ENCODE measurements around the gene HIP1. TPM values are rescaled to one million over a fixed set of nuclear protein-coding genes. Genes with fewer than 3 reads are reported as not detected.
"Not testable (repeated sequence)": the region's sequence is repeated elsewhere in the genome, so short reads cannot be mapped to it uniquely, and the experiment has no call there.

The HIP1 gene
- total RNA-seq, 1 donor from 2014 or later = 11.8 TPM

DNA sequence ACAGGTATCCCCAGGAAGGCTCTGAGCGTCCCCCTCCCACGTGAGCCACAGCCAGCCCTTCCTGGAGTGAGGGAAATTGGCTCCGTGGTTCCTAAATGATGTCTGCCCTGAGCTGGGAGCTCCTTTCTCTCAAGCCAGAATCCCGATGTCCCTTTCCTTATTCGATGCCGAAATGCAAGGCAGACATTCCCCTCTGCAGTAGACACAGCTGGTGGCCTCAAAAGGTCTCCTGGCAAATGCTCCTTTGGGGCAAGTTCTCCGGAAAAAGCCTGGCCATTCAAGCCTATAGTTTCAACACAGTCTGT lies 98.9 kb downstream of the HIP1 start:
- no peak for DNase-seq

DNA sequence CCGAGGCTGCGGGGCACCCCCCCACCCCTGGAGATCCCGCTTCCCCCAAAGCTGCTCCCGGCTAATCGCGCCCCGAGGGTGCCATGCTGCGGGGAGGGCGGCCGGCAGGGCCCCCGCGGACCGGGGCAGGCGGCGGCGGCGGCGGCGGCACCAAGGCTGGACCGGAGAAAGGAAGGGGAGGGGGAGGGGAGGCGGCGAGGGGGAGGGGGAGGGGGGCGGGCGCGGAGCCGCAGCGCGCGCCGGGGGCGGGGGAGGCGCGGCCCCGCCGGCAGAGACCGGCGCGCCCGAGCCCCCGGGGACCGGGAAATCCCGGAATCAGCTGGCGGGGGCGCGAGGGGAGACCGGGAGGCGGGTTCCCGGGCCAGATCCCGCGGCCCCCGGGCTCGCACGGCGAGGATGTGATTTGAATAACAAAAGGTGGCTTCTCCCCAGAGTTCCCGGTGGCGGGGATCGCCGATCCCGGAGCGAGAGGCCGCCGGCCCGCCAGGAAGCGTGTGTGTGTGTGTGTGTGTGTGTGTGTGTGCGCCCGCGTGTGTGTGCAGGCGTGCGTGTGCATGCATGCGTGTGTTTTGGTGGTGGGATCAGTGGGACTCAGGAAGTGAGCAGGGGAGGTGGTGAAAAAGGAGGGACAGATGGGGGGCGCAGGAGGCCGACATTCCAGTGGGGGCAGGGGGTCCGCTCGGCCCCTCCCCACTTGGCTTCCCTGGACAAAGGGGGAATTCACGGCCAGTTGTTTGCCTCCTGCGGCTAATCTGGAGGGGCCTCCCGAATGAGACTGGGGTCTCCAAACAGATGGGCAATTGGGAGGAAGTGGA lies 99.5 kb downstream of the HIP1 start:
- DNase-seq = peak; percentile 11

DNA sequence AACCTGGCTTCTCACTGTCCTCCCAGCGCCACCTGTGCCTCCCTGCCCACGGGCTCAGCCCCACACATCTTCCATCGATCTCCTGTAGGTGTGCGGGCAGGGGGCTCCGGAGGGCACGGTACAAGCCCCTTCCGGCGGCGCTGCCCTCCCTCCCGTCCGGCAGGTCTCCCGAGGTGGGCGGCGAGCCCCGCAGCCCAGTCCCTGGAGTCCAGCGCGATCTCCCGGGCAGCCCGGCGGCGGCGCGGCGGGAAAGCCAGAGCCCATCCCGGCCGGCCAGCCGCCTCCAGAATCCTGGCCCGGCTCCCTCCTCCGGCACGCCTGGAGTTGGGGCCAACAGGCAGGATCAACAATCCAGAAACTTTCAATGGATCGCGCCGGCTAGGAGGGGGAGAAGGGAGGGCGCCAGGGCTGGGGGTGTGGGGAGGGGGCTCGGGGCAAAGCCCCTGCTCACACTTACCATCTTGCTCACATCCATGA lies 100.1 kb downstream of the HIP1 start:
- peak; percentile 23 for DNase-seq

DNA sequence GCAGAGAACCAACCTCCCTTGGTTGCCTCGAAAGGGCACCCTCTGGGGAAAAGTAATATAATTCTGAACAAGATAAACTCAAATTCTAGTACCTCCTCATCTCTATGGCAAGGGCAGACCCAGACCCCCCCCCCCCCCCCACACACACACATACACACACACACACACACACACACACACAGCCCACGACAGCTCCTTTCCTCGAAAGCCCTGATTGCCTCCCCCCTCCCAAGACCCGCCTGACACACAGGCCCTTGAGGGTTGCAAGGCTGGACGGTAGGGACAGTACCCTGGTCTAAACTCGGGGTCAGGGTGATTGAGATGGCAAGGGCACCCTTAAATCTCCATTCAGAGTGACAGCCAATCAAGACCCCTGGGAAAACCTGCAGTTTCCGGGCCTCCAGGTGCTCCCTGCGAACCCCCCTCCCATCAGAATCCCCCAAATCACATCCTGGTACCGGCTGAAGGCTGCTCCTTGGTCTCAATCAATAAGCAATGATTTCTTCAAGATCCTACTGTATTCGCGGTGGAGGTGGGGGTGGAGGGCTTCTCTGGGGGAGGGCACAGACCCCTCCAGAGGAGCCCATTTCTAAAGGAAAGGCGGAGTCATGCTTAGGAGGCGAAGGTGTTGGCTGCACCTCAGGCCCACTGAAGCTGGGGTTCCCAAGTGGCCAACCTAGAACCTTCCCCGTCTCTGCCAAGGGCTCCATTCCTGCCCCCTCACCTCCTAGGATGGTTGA lies 100.7 kb downstream of the HIP1 start:
- no peak for DNase-seq

DNA sequence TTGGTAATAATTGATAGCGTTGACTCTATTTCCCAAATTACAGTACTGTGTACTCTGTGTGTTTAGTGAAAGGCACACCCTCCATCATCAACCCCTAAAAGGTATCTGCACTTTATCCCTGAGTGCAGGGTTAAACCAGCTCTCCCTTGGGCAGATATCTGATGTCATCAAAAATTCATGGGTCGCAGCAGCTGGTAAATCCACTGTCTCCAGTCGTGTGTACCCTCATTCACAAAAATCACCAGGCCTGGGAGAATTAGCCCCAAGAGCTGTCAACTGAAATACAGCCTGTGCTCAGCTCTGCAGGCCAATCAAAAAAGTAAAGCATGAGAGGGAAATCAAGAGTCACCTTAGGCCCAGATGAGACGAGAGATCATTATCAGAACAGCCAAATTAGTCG lies 103.7 kb downstream of the HIP1 start:
- DNase-seq = no peak

DNA sequence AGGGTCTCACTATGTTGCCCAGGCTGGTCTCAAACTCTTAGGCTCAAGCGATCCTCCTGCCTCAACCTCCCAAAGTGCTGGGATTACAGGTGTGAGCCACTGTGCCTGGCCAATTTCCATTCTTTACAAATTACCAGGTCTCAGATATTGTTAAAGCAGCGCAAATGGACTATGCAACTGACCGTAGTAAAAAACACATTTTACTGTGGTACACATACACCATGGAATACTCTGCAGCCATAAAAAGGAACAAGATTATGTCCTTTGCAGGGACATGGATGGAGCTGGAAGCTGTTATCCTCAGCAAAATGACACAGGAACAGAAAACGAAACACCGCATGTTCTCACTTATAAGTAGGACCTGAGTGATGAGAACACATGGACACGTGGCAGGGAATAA lies 106.2 kb downstream of the HIP1 start:
- not testable (repeated sequence) for DNase-seq

DNA sequence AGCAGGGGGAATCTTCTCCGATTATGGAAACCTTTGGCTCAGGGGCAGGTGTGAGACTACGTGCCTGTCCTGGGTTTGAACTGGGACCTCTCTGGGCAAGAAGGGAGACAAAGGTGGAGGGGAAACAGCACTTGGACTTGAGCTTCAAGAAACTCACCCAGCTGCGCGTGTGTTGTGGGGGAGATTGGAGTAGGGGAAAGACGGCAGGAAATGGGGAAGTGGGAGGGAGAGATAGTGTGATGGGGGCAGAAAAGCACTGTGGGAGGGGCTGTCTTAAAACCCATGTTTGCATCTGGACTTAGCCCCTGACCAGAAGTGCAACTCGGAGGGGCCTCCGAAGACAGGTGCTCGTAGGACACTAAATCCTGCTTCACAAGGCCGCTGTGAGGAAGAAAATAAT lies 107.0 kb downstream of the HIP1 start:
- DNase-seq = no peak

DNA sequence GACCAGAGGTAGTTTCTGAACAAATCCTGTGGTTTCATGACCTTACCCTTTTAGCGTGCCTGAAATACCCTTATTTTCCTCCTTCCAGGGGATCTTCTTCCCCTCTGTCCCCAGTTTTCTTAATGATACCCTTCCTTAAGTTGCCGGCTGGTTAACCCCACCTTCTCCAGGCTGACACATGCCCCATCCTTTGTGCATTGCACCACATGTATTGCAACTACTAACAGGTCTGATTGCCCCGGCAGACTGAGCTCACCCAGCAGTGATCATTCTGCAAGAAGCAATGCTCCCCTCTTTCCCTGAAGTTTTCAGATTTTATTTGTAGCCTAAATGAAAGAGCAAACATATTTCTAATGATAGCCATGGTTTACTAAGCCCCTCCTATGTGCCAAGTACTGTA lies 108.2 kb downstream of the HIP1 start:
- no peak for DNase-seq

DNA sequence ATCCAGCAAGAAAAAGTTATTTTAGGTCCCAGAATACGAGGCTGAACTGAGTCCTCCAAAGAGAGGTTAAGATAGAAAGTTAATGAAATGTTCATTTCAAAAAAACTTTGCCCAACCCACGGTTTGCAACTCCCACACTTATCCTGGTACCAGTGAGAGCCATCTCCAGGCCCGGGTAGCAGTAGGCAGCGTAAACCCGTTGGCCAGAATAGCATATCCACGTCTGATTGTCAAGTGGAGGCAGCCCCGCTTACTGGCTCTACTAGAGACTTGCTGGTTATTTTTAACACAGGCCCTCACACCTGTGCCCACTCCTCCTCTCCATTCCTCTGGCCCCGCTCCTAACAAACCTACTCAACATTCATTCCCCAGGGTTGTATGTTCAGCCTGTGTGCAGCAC lies 109.7 kb downstream of the HIP1 start:
- DNase-seq = no peak

DNA sequence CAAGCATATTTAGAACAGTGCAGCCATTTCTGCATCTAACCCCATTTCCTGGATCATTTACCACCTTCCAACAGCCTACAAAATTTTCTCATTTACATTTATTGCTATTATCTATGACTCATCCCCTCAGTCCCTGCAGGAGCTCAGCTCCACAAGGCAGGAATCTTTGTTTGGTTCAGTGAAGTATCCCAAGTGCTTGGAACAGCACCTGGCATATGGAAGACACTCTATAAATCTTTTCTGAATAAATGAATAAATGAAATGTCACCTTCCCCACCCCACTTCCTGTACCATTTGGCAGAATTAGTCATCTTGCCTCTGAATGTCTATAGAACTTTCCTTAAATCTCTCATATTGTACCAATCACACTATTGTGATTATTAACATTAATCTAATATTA lies 110.7 kb downstream of the HIP1 start:
- no peak for DNase-seq

DNA sequence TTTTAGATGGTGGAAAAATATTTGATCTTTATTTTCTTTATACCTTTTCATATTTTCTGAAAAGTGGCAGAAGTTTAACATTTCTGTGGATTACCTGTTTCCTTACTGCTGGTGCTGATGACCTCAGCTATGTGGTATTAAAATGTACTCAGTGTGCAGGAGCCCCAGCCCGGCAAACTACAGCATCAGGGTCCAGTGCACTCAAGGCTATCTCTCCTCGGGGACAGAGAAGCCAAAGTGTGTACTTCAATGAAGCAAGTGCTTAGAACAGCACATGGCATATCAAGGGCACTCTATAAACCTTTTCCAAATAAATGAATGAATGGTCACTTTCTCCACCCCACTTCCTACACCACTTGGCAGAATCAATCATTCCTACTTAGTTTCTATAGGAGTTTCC lies 111.8 kb downstream of the HIP1 start:
- DNase-seq = no peak

DNA sequence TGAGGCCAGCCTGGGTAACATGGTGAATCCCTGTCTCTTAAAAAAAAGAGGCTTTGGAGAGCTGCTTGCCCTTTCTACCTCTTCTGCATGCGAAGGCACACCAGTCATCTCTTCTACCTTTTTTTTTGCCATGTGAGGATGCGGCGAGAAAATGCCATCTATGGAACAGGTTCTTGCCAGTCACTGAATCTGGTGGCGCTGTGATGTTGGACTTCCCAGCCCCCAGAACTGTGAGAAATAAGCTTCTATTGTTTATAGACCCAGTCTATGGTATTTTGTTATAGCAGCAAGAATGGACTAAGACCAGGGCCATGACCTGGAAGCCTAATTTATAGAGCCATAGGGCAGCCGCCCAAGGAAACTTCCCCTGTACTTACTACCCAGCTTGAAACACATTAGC lies 112.9 kb downstream of the HIP1 start:
- no peak for DNase-seq

DNA sequence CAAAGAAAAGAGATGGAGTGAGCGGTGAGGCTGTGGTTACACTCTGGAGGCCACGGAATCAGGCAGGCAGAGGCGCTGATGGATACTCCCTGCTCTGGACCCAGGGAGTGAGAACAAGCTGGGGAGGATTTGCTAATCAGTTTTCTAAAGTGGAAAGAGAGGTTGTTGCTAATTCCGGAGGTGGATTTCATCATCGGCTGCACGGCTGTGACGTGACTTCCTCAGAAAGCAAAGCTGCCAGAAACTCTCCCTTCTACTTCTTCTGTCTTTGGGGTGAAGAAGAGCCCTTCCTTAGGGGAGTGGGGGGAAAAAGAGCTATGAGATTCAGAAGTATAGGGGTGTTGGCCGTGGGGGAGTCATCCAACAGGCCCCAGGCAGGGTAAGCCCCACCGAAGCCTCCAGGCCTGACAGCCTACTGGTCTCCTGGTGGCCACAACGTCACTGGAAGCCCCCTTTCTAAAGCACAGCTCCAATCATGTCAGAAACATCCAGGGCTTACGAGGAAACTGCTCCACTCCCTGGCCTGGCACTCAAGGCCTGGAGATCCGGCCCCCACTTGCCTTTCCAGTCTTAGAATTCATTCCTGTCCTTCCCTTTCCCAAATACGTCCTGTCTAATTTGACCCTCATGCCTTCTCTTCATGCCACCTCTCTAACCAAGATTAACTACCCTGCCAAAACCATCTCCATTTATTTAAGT lies 114.5 kb downstream of the HIP1 start:
- no peak for DNase-seq

DNA sequence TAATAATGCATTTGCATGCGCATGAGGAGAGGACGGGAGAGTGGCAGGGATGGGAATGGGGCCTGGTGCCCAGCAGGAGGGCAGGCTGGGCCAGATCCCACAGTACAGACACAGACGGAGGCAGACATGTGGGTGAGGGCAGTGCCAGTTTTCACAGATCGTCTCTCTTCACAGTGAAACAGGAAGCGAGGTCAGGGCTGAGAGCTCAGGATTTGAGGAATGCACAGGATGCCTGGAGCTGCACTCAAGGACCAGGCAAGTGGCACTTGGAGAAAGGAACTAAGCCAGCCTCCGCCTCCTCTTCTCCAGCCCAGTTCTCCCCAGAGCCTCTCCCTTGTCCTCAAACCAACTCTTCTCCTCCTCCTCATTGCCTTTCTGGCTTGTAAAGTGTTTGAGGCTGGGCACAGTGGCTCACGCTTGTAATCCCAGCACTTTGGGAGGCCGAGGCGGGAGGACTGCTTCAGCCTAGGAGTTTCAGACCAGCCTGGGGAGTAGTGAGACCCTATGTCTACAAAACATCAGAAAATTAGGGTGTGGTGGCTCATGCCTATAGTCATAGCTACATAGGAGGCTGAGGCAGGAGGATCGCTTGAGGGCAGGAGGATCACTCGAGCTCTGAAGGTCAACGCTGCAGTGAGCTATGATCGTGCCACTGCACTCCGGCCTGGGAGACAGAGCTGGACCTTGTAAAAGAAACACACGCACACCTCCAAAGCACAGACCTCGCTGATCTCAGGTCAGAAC lies 115.2 kb downstream of the HIP1 start:
- no peak for DNase-seq

DNA sequence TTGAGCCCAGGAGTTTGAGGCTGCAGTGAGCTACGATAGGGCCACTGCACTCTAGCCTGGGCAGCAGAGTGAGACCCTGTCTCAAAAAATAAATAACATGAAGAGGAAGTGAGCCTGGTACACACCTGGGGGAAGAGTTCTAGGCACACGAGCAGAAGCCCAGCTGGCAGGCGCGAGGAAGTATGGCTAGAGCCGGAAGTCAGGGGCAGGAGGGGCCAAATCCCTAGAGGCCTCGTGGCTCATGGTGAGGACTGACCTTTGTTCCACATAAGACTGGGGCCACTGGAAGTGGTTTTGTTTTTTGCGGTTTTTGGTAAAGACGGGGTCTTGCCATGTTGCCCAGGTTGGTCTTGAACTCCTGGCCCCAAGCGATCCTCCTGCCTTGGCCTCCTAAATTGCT lies 117.6 kb downstream of the HIP1 start:
- DNase-seq = no peak

DNA sequence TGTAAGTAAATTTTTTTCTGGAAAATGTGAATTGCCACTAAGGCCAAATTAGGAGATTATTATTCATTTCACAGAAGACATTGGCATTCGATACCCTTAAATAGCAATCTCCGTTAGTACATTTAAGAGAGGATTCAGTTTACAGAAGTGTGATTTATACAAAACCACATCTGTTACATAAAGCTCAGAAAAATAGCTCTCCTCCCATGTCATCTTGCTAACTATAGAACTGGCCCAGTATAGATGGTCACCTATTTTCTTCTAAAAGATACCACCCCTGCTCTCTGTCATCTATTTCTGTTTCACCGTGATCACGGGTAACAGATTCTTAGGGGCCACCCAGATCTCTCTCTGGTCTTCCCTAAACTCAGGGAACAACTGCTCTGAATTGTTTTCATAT lies 119.1 kb downstream of the HIP1 start:
- no peak for DNase-seq

DNA sequence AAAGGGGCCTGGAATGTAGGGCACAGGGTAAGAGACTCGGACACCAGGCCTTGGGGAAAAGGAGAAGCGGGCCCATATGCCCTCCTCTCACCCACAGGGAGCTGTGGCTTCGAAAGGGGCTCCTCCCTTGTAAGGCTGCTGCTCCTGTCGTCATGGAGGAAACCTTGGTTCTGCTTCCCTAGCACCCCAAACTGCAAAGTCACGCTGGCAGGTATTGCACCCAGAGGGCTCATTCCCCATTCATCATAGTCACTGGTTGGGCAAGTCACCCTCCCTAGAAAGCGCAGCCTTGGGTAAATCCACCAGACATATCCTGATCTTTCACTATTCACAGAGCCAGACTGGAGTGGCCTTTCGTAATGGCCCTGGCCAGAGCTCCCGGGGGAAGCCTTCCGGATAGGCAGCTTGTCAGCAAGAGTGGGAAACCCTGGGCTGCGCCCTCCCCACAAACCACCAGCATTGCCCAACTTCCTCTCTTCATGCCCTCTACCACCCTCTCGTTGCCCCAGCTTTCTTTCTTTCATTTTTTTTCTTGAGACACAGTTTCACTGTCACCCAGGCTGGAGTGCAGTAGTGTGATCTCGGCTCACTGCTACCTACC lies 121.0 kb downstream of the HIP1 start:
- DNase-seq = no peak

DNA sequence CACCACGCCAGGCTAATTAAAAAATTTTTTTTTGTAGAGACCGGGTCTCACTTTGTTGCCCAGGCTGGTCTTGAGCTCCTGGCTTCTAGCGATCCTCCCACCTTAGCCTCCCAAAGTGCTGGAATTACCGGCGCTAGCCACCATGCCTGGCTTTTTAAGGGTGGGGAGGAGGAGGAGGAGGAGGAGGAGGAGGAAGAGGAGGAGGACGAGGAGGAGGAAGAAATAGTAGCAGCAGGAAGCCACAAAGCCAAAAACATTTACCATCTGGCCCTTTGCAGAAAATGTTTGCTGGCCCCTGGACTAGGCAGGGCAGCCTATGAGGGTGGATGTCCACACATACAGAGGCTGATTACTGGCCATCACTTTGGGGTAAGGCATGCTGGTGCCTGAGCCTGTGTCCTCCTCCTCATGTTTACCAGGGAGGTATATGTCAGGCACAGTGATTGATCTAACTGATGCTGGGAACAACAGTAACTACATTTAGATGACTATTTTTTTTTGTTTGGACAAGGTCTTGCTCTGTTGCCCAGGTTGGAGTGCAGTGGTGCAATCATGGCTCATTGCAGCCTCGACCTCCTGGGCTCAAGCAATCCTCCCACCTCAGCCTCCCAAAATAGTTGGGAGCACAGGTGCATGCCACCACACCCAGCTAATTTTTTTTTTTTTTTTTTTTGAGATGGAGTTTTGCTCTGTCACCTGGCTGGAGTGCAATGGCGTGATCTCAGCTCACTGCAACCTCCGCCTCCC lies 122.1 kb downstream of the HIP1 start:
- DNase-seq = no peak

DNA sequence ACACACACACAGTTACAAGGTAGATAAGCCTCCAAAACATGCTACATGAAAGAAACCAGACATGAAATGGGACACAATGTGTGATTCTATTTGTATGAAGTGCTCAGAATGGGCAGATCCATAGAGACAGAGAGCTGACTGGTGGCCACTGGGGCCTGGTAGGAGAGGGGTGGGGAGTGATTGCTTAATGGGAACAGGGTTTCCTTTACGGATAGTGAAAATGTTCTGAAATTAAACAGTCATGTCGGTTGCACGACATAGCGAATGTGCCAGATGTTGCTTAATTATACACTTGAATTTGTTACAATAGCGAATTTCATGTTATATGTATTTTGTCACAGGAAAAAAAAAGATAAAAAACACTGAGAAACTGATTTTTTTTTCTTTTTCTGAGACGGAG lies 124.3 kb downstream of the HIP1 start:
- DNase-seq = no peak

DNA sequence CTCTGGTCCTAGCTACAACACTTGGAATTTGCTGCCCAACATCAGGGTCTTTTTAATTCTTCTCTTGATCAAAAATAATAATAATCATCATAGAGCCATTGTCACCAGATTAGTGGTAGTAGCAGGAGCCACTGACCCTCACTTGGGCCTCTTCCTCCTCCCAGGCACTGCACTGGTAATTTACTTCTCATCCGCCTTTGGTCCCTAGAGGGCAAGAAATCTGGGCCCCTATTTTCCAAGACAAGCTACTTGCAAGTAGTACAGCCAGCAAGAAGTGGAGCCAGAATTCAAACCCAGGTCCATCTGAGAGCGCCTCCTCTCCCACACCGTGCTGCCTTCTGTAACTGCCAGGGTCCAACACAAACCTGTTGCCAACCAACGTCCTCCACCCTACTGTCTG lies 125.4 kb downstream of the HIP1 start:
- no peak for DNase-seq

DNA sequence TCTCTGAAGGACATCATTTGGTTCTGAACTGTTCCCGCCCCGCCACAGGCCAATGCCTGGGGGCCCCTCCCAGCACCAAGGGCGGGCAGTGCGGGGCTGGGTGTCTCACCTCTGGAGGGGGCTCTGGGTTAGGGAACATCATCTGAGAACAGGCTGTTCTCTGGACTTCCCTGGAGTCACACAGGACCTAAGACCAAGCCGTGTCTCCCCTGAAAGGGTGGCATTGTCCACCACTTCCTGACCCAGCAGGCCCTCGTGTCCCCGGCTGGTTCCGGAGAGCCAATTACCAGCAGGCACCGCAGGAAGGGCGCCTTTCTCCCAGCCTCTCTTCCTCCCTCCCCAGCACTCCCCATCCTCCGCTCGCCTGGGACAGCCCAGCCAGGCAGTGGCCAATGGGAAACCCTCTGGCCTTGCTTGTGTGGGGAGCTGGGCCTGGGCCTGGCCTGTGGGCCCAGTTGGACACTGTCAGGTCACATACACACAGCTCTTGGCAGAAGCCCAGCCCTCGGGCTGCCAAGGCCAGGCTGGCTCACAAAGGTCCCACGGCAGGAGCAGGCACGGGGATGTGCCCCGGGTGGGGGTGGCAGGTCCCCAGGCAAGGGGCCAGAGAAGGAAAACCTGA lies 127.1 kb downstream of the HIP1 start:
- DNase-seq = peak; percentile 24

Measured in skin of body (tissue), 2 donors.